Measurements from ENCODE around the gene SESN3.
"Not testable (repeated sequence)": the region's sequence is repeated elsewhere in the genome, so short reads cannot be mapped to it uniquely, and the experiment has no call there.

Gene SESN3

DNA sequence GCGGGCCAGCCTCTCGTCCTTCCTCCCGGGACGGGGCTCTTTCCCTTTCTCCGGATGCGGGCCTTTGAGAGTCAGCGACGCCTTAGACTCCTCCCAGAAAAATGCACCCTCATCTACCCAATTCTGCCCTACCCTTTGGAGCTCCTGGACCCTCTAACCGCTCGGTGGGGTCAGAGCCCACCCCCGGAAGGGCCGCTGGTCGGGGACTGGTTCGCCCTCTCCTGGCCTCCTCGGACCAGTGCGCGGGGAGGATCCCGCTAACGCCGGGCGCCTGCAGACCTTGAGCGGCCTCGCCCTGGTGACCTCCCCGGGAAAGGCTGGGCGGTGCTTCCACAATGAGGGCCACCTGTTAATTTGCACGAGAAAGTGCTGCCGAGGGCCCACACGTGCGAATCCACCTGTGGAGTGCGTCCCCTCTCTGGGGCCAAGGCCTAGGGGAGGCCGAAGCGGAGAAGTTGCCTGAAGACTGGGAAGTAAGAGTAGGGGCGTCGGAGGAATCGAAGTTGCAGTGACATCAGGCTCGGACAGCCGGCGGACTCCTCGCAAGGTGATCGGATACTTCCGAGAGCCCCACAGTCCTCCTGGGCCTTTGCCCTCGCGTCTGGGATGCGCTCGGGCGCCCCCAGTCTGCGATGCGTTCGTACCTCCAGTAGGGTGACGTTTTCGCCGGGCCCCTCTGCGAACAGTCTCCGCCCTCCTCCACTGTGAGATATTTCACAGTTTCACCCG, 79.9 kb downstream of the SESN3 start:
- peak; percentile 94 for DNase-seq (ENCODE audit: low spot score)

DNA sequence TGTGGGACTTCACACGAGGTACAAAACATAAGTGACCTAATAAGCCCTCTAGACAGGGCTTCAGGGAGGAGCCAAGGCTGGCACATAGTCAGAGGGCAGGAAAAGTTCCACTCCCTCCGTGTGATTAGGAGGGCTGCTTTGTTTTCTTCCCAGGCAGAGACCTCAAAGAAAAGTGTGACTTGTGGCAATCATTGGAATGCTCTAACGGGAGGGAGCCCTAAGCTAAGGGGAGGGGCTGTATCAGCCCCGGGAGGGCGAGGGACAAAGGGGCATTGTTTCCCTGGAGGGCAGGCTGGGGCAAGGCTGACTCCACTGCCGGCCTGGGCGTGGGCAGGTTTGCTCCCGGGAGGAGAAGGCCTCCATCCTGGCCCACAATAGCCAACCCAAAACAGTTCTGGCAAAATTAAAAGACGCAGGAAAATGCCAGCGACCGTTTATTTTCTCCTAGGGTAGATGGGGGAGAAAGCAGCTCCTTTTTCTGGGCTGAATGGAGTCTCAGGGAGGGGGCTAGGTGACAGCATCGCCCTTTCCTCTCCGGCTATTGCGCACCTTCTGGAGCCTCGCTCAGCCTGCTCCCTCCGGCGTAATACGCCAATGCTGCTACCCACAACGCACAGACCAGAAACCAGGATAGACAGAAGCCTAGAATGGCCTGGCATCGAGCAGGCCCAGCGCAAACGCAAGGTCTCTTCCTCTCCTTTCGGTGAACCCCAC, 81.2 kb downstream of the SESN3 start:
- DNase-seq (ENCODE audit: low spot score): no peak

GRCh38 chr11:95148938-95149337, 82.1 kb downstream of the SESN3 start:
- DNase-seq (ENCODE audit: low spot score): no peak

- DNase-seq (ENCODE audit: low spot score): no peak
Observed at GRCh38 chr11:95148406-95148805, 82.6 kb downstream of the SESN3 start.

GRCh38 chr11:95147364-95147905, 83.6 kb downstream of the SESN3 start:
- DNase-seq (ENCODE audit: low spot score): peak; percentile 30

DNA sequence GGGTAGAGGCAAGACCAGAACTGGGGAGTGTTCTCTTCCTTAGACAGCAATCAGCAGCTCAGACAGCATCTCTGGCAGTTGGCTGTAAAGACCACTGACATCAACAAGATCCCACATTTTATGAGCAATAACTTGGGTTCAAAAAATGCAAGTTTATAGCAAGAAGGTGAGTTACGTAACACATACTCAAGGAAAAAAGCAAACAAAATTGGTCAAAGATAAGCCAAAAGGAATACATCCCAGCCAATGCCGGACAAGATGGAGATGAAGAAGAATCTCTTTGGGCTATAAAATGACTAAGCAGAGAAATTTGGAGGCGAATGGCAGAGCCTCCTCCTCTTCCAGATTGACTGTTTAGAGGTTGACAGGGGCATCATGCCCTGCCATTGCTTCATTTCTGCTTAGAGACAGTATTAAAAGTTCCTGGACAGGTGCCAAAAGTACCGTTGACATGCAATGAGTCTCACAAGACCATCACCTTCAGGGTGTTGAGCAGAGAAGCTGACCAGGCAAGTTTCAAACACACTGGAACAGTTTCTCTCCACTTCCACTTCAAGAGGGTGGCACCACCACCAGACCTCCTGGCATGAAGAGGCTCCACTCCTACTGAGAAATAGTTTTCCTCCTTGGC, 85.5 kb downstream of the SESN3 start:
- DNase-seq (ENCODE audit: low spot score): no peak

- no peak for DNase-seq (ENCODE audit: low spot score)
Observed at GRCh38 chr11:95144313-95145235, 86.4 kb downstream of the SESN3 start.

DNA sequence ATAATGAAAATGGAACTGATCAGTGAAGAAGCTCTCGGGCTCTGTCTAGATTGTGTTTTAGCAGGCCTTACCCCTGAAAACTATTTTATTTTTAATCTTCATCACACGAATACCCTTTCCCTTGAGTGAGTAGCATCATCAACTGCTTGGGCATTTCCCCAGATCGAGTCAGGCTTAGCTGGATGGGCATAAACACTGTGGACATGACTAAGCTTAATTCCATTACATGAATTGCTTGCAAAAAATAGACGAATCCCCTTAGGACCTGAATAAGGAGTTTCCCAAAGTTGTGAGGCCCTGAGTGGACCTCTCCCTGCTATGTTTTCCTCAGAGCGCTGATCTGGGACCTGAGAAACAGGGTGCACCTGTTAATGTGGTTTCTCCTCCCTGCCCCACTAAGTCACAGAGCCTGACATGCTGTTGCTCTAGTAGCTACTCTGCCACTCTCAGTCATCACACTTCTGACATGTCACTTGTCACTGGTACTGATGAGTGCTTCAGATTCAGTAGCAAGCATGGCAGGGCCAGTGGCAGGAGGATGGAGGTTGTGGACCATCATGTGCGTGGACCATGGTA, 87.8 kb downstream of the SESN3 start:
- DNase-seq (ENCODE audit: low spot score): no peak

GRCh38 chr11:95142431-95142830, 88.6 kb downstream of the SESN3 start:
- DNase-seq (ENCODE audit: low spot score): no peak

GRCh38 chr11:95140397-95141033, 90.5 kb downstream of the SESN3 start:
- DNase-seq (ENCODE audit: low spot score): no peak

GRCh38 chr11:95138448-95138847, 92.6 kb downstream of the SESN3 start:
- DNase-seq (ENCODE audit: low spot score): no peak

GRCh38 chr11:95137299-95137698, 93.7 kb downstream of the SESN3 start:
- no peak for DNase-seq (ENCODE audit: low spot score)

GRCh38 chr11:95136747-95137146, 94.3 kb downstream of the SESN3 start:
- not testable (repeated sequence) for DNase-seq (ENCODE audit: low spot score)

DNA sequence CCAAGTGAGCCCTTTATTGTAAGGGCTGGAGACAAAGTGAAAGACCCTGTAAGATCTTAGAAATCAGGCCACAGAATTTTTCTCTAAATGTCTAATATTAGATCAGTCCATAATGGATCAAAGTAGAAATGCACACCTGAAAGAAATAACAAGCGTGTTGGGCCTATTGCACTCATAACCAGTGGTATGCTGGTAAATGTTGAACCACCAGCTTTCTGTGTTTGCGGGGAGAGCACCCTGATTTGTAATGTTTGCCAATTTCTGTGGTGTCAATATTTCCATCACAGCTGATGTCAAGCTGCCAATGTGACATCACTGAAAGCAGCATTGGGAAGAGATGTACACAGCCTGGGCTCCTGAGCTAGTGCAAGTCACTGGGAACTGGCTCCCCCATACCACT, 95.1 kb downstream of the SESN3 start:
- DNase-seq (ENCODE audit: low spot score): no peak

- no peak for DNase-seq (ENCODE audit: low spot score)
Observed at GRCh38 chr11:95135155-95135554, 95.8 kb downstream of the SESN3 start.

DNA sequence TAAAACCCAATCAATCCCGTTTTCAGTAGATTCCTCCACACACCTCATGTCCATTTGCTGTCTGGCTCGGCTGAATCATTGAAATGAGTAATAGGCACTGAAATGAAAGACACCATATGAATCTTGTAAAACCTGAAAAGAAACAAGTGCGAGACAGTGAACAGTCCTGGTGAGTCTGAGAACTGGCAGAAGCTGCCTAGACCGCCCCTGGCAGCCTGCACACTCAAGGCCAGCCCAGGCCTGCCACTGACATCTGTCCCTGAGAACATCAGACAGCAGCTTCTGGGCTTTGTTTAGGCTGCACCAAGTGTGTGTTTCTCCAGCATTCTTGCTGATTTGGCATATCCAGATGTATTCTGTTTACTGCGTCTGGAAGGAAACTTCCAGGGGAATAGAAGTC, 96.5 kb downstream of the SESN3 start:
- no peak for DNase-seq (ENCODE audit: low spot score)

DNA sequence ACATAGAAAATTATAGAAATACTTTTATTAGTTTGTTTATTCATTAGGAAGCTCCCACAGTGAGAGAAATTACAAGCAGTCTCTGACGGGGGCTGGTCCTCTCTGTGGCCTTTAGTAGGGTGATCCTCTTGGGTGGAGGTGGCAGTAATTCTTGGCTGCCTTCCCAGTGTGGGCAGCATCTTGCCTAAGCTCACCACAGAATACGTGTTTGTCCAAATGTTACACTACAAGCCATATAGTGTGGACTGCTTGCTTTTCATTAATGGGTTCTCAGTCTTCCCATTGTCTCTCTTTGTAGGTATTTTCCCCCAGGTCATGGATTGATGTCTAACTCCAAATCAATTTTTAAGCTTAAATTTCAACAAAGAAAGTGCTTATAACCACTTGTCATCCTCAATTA, 98.0 kb downstream of the SESN3 start:
- no peak for DNase-seq (ENCODE audit: low spot score)

GRCh38 chr11:95128602-95129001, 102.4 kb downstream of the SESN3 start:
- DNase-seq (ENCODE audit: low spot score): no peak

DNA sequence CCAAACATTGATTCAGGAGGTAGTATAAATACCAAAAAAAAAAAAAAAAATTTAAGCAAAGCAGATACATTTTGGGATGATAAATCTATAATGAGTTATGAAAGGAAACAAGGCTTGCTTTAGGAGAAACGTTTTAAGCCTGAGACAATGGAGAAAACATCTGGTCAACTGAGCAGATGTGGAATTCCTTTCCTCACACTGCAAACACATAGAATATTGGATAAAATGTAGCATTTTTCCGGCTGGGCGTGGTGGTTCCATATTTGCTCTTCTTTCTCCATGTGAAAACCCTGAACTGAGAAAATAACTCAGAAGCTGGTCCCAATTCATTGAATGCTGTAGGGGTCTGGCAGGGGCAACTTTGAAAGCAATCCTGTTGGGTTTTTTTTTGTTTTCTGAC, 107.4 kb downstream of the SESN3 start:
- no peak for DNase-seq (ENCODE audit: low spot score)

DNA sequence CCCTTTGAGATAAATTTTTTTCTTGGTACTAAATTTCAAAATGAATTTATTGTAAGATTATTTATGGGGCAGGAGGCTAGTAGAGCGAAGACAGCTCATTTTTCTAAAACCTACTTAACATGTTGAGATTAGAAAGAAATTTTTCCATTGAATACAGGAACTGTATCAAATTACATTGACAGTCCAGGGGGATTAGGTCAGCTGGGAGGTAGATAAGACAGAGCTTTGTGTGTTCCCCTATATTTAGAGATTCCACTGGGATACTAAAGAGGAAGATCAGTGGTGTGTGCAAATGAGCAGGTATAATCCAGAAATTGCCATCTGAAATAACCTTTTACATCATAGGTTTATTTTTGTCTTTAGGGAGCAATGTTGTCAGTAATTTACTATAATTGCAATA, 109.3 kb downstream of the SESN3 start:
- no peak for DNase-seq (ENCODE audit: low spot score)
